GM23338 (cell line): Measurements from ENCODE around the gene GNB1L. TPM values are rescaled to one million over a fixed set of nuclear protein-coding genes. Genes with fewer than 3 reads are reported as not detected.
"Not testable (repeated sequence)": the region's sequence is repeated elsewhere in the genome, so short reads cannot be mapped to it uniquely, and the experiment has no call there.

Experiments
- ATAC-seq: fragments of 200-7000 bp; cut with Tn5 transposase; 3 replicates; pipeline ENCODE4 v1.9.1; 2020
- DNase-seq: peaks from one replicate; pipeline ENCODE4 v3.0.0-alpha.2; 2015; ENCODE audit warnings: low spot score
- H2AFZ ChIP-seq: fragments of 200-600 bp; sonication (generic); 2 replicates; pipeline ENCODE4 v1.8.0; 2016; ENCODE audit warnings: antibody characterized with exemption, mild to moderate bottlenecking, moderate library complexity
- H3F3A ChIP-seq: fragments of 200-600 bp; sonication (generic); replicated peaks from 2 replicates; pipeline ENCODE4 v1.8.0; 2017; ENCODE audit warnings: antibody characterized with exemption, mixed run types, low read depth
- H3K27ac ChIP-seq: fragments of 200-600 bp; sonication (generic); 2 replicates; pipeline ENCODE4 v1.6.1; 2016; ENCODE audit warnings: low read depth
- H3K27me3 ChIP-seq: fragments of 200-600 bp; sonication (generic); 2 replicates; pipeline ENCODE4 v1.8.0; 2016; ENCODE audit warnings: mild to moderate bottlenecking, mixed run types, moderate library complexity; ENCODE audit not compliant: insufficient read depth
- H3K36me3 ChIP-seq: fragments of 200-600 bp; sonication (generic); 2 replicates; pipeline ENCODE4 v1.8.0; 2016; ENCODE audit warnings: mild to moderate bottlenecking; ENCODE audit not compliant: insufficient read depth
- H3K4me1 ChIP-seq: fragments of 200-600 bp; sonication (generic); 2 replicates; pipeline ENCODE4 v1.8.0; 2016; ENCODE audit warnings: mild to moderate bottlenecking, moderate library complexity; ENCODE audit not compliant: insufficient read depth
- H3K4me2 ChIP-seq: fragments of 200-600 bp; sonication (generic); 2 replicates; pipeline ENCODE4 v1.7.1; 2017; ENCODE audit warnings: mixed run types
- H3K4me3 ChIP-seq: fragments of 200-600 bp; sonication (generic); 2 replicates; pipeline ENCODE4 v1.6.1; 2016; ENCODE audit warnings: mixed run types
- H3K79me2 ChIP-seq: fragments of 200-600 bp; sonication (generic); replicated peaks from 2 replicates; pipeline ENCODE4 v1.8.0; 2017; ENCODE audit warnings: mild to moderate bottlenecking; ENCODE audit not compliant: insufficient read depth
- H3K9me2 ChIP-seq: fragments of 200-600 bp; sonication (generic); 2 replicates; pipeline ENCODE4 v1.8.0; 2017; ENCODE audit not compliant: insufficient read depth
- H4K20me1 ChIP-seq: fragments of 200-600 bp; sonication (generic); replicated peaks from 2 replicates; pipeline ENCODE4 v1.8.0; 2017; ENCODE audit warnings: mild to moderate bottlenecking; ENCODE audit not compliant: insufficient read depth
- H3K27ac Mint-ChIP-seq: 2 replicates; pipeline ENCODE4 v1.8.0; 2020; ENCODE audit warnings: inconsistent platforms, mild to moderate bottlenecking, moderate library complexity, mixed read lengths
- H3K27me3 Mint-ChIP-seq: 3 replicates; pipeline ENCODE4 v1.8.0; 2022; ENCODE audit warnings: low read depth, mild to moderate bottlenecking, moderate library complexity, mixed read lengths, inconsistent platforms; ENCODE audit not compliant: insufficient read depth, poor library complexity
- H3K36me3 Mint-ChIP-seq: 3 replicates; pipeline ENCODE4 v1.8.0; 2021; ENCODE audit warnings: low read depth, mild to moderate bottlenecking, inconsistent platforms, moderate library complexity, mixed read lengths
- H3K4me1 Mint-ChIP-seq: 3 replicates; pipeline ENCODE4 v1.8.0; 2020; ENCODE audit warnings: mild to moderate bottlenecking, inconsistent platforms, mixed read lengths
- H3K4me3 Mint-ChIP-seq: 3 replicates; pipeline ENCODE4 v1.8.0; 2021; ENCODE audit warnings: moderate library complexity, mild to moderate bottlenecking, inconsistent platforms, mixed read lengths
- H3K9me3 Mint-ChIP-seq: 3 replicates; pipeline ENCODE4 v1.8.0; 2020; ENCODE audit warnings: moderate library complexity, mild to moderate bottlenecking, inconsistent platforms, mixed read lengths
- CREB1 ChIP-seq: fragments of 250-450 bp; sonication (Bioruptor Pico); IDR thresholded peaks from 2 replicates; pipeline ENCODE4 v1.5.0; 2020; ENCODE audit warnings: low read depth, mild to moderate bottlenecking, moderate library complexity
- ETS1 ChIP-seq: IDR thresholded peaks from 2 replicates; pipeline ENCODE4 v1.6.1; 2016; ENCODE audit warnings: antibody characterized with exemption
- EZH2 ChIP-seq: fragments of 200-600 bp; sonication (generic); IDR thresholded peaks from one replicate; pipeline ENCODE4 v1.8.0; 2017; ENCODE audit warnings: antibody characterized with exemption, mild to moderate bottlenecking, low read depth; ENCODE audit not compliant: unreplicated experiment
- EZH2phosphoT487 ChIP-seq: fragments of 200-600 bp; sonication (generic); IDR thresholded peaks from one replicate; pipeline ENCODE4 v1.8.1; 2018; ENCODE audit warnings: antibody characterized with exemption; ENCODE audit not compliant: unreplicated experiment
- JUNB ChIP-seq: IDR thresholded peaks from one replicate; pipeline ENCODE4 v1.6.1; 2016; ENCODE audit warnings: antibody characterized with exemption; ENCODE audit not compliant: unreplicated experiment
- NANOG ChIP-seq: IDR thresholded peaks from 2 replicates; pipeline ENCODE4 v1.6.1; 2016; ENCODE audit warnings: antibody characterized with exemption, borderline replicate concordance
- POLR2AphosphoS5 ChIP-seq: IDR thresholded peaks from 2 replicates; pipeline ENCODE4 v1.6.1; 2016; ENCODE audit warnings: antibody characterized with exemption, low read depth
- REST ChIP-seq: IDR thresholded peaks from one replicate; pipeline ENCODE4 v1.6.1; 2018; ENCODE audit warnings: antibody characterized with exemption; ENCODE audit not compliant: unreplicated experiment
- ZNF114 ChIP-seq: fragments of 250-450 bp; sonication (Bioruptor Pico); IDR thresholded peaks from 2 replicates; pipeline ENCODE4 v1.5.0; 2020; ENCODE audit warnings: mild to moderate bottlenecking, moderate library complexity
- ZNF331 ChIP-seq: fragments of 250-450 bp; sonication (Bioruptor Pico); IDR thresholded peaks from 2 replicates; pipeline ENCODE4 v1.5.0; 2020; ENCODE audit warnings: low read depth, mild to moderate bottlenecking, moderate library complexity
- polyA plus RNA-seq: library from polyadenylated mRNA; unstranded; fragments of >200 nt; fragmentation: Nextera tagmentation; extraction: Ambion mirVana; gene quantifications from 2 replicates; pipeline ENCODE4 v1.2.1, GENCODE V29; 2016
- total RNA-seq: library from RNA; depleted of rRNA; stranded (reverse); fragments of >200 nt; shearing (Covaris generic); gene quantifications from 2 replicates; pipeline ENCODE4 v1.2.3, GENCODE V29; 2014

Gene GNB1L
- total and polyA plus RNA-seq, 2 experiments from 2014 or later: 15.2 to 27.8 TPM

- no peak overlapping the region for H3K27ac ChIP-seq
- DNase-seq (no peak), ATAC-seq (no peak)
- Mint-ChIP-seq H3K27me3 (peaks cover 18% of the 10 kb centered on the region), H3K27ac (no peak overlapping the region), H3K4me3 (no peak overlapping the region), H3K4me1 (peaks cover 26% of the 10 kb centered on the region), H3K9me3 (no peaks in the 10 kb centered on the region), H3K36me3 (no peaks in the 10 kb centered on the region; the same call in 2 of the 3 replicates)
- H2AFZ ChIP-seq: no peak overlapping the region
- H3F3A ChIP-seq: peaks cover 4% of the 10 kb centered on the region
- no peaks in the 10 kb centered on the region for H3K9me2 ChIP-seq
- no peak overlapping the region for H3K4me3 ChIP-seq
- H3K36me3 ChIP-seq: no peaks in the 10 kb centered on the region
- H3K27me3 ChIP-seq: no peaks in the 10 kb centered on the region
- TF ChIP-seq JUNB: no peak
- H4K20me1 ChIP-seq: no peaks in the 10 kb centered on the region
- H3K4me1 ChIP-seq: peaks cover 18% of the 10 kb centered on the region
- no peaks in the 10 kb centered on the region for H3K79me2 ChIP-seq
- no peak overlapping the region for H3K4me2 ChIP-seq
Observed at GRCh38 chr22:19884161-19884953, 29.7 kb upstream of the GNB1L start.

- not testable (repeated sequence) for H3K27ac Mint-ChIP-seq, H3K4me3 ChIP-seq, H4K20me1 ChIP-seq, H3F3A ChIP-seq, H3K27ac ChIP-seq, H2AFZ ChIP-seq, H3K27me3 ChIP-seq, H3K9me3 Mint-ChIP-seq, H3K36me3 ChIP-seq, H3K4me3 Mint-ChIP-seq, H3K4me2 ChIP-seq, H3K36me3 Mint-ChIP-seq, ATAC-seq, H3K9me2 ChIP-seq, DNase-seq, H3K79me2 ChIP-seq
- Mint-ChIP-seq H3K4me1 (peaks cover 29% of the 10 kb centered on the region), H3K27me3 (peaks cover 23% of the 10 kb centered on the region)
- peaks cover 18% of the 10 kb centered on the region for H3K4me1 ChIP-seq
Observed at GRCh38 chr22:19883446-19883845, 28.8 kb upstream of the GNB1L start.

GRCh38 chr22:19882446-19883381 is 28.0 kb upstream of the GNB1L start:
- Mint-ChIP-seq H3K9me3 (no peaks in the 10 kb centered on the region), H3K4me1 (peaks cover 29% of the 10 kb centered on the region), H3K36me3 (no peaks in the 10 kb centered on the region; the same call in 2 of the 3 replicates), H3K4me3 (no peak overlapping the region), H3K27ac (peak overlapping the region; percentile 97; the same call in 1 of the 2 replicates), H3K27me3 (peaks cover 24% of the 10 kb centered on the region)
- DNase-seq: no peak
- H3K4me2 ChIP-seq: no peak overlapping the region
- H2AFZ ChIP-seq: no peak overlapping the region
- no peaks in the 10 kb centered on the region for H3K9me2 ChIP-seq
- no peaks in the 10 kb centered on the region for H3K79me2 ChIP-seq
- H4K20me1 ChIP-seq: no peaks in the 10 kb centered on the region
- H3K36me3 ChIP-seq: no peaks in the 10 kb centered on the region
- no peak overlapping the region for H3K4me3 ChIP-seq
- no peak for TF ChIP-seq REST
- no peak for TF ChIP-seq EZH2
- no peak for TF ChIP-seq NANOG
- TF ChIP-seq JUNB: no peak
- no peak for TF ChIP-seq ZNF331 (CRISPR knock-in tag)
- TF ChIP-seq ETS1: no peak
- TF ChIP-seq CREB1 (CRISPR knock-in tag): no peak
- TF ChIP-seq EZH2phosphoT487: no peak
- no peak for TF ChIP-seq POLR2AphosphoS5
- no peak for TF ChIP-seq ZNF114 (CRISPR knock-in tag)
- peak overlapping the region; percentile 88 for H3K27ac ChIP-seq
- H3K27me3 ChIP-seq: no peaks in the 10 kb centered on the region
- no peak for ATAC-seq
- H3F3A ChIP-seq: peaks cover 4% of the 10 kb centered on the region
- peaks cover 18% of the 10 kb centered on the region for H3K4me1 ChIP-seq
